ENCODE results near the gene DPP6.

- TF ChIP-seq, protein P1, sequence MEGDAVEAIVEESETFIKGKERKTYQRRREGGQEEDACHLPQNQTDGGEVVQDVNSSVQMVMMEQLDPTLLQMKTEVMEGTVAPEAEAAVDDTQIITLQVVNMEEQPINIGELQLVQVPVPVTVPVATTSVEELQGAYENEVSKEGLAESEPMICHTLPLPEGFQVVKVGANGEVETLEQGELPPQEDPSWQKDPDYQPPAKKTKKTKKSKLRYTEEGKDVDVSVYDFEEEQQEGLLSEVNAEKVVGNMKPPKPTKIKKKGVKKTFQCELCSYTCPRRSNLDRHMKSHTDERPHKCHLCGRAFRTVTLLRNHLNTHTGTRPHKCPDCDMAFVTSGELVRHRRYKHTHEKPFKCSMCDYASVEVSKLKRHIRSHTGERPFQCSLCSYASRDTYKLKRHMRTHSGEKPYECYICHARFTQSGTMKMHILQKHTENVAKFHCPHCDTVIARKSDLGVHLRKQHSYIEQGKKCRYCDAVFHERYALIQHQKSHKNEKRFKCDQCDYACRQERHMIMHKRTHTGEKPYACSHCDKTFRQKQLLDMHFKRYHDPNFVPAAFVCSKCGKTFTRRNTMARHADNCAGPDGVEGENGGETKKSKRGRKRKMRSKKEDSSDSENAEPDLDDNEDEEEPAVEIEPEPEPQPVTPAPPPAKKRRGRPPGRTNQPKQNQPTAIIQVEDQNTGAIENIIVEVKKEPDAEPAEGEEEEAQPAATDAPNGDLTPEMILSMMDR (IDR thresholded peaks at IDR 0.05): no peak
- no peak for TF ChIP-seq EP300 (IDR thresholded peaks at IDR 0.05)
Measured at GRCh38 chr7:154302380-154302779, 250.2 kb downstream of the DPP6 start.

All from tibial nerve (tissue), 4 donors.